CD4-positive, alpha-beta T cell (primary cell): Measurements from ENCODE around the gene MBLAC1. TPM values are rescaled to one million over a fixed set of nuclear protein-coding genes. Genes with fewer than 3 reads are reported as not detected.
A peak's percentile ranks its signal among the peaks of the same experiment; 100 is the strongest.

ENCODE experiments used
- ATAC-seq: fragments of 200-7000 bp; cut with Tn5 transposase; one replicate; pipeline ENCODE4 v1.10.0; 2022; ENCODE audit warnings: mild to moderate bottlenecking; ENCODE audit not compliant: poor library complexity
- CTCF ChIA-PET: fragments of 350-600 bp; sonication (Branson Sonifier 250); formaldehyde crosslinking; loops from one replicate; lab custom pipeline; 2021; ENCODE audit warnings: antibody characterized with exemption, inconsistent platforms; lab: Charles Lee
- POLR2A ChIA-PET: fragments of 350-600 bp; sonication (Branson Sonifier 250); formaldehyde crosslinking; loops from one replicate; lab custom pipeline; 2021; ENCODE audit warnings: antibody characterized with exemption, inconsistent platforms; lab: Charles Lee
- DNase-seq, 14 experiments: peaks; one replicate each; pipeline ENCODE4 v3.0.0-alpha.2; 2013 to 2020; ENCODE audit warnings: mixed read lengths in 2 of 14
- H3K27ac ChIP-seq, 2 donors: one replicate each; pipeline versions ENCODE4 v1.5.1 to v1.7.0; 2013; ENCODE audit warnings: low read length in 2 of 2, low read depth in 1 of 2, mild to moderate bottlenecking in 1 of 2
- H3K27me3 ChIP-seq, 2 experiments: 1 replicate in 1 of 2; 2 replicates in 1 of 2; pipeline versions ENCODE4 v1.6.1 to v1.7.0; 2013; ENCODE audit warnings: low read length in 2 of 2, control low read depth in 1 of 2, mild to moderate bottlenecking in 1 of 2, moderate library complexity in 1 of 2; ENCODE audit not compliant: insufficient read depth in 2 of 2, control insufficient read depth in 1 of 2
- H3K36me3 ChIP-seq: one replicate; pipeline ENCODE4 v1.6.1; 2013; ENCODE audit warnings: low read length, control low read depth; ENCODE audit not compliant: insufficient read depth
- H3K4me1 ChIP-seq: one replicate; pipeline ENCODE4 v1.6.1; 2013; ENCODE audit warnings: low read length, control low read depth; ENCODE audit not compliant: insufficient read depth
- H3K4me3 ChIP-seq: one replicate; pipeline ENCODE4 v1.5.1; 2013; ENCODE audit warnings: mild to moderate bottlenecking, low read length, moderate library complexity
- H3K9me3 ChIP-seq, 2 experiments: 1 replicate in 1 of 2; 2 replicates in 1 of 2; pipeline versions ENCODE4 v1.6.1 to v1.7.0; 2013; ENCODE audit warnings: low read length in 2 of 2, mild to moderate bottlenecking in 2 of 2, control low read depth in 1 of 2, moderate library complexity in 1 of 2; ENCODE audit not compliant: control insufficient read depth in 1 of 2, insufficient read depth in 1 of 2
- H3K27ac Mint-ChIP-seq: one replicate; pipeline ENCODE4 v1.8.0; 2020; ENCODE audit warnings: mixed read lengths
- H3K27me3 Mint-ChIP-seq: one replicate; pipeline ENCODE4 v1.8.0; 2021; ENCODE audit warnings: mixed read lengths
- H3K36me3 Mint-ChIP-seq: one replicate; pipeline ENCODE4 v1.8.0; 2021; ENCODE audit warnings: low read depth, mixed read lengths
- H3K4me1 Mint-ChIP-seq: one replicate; pipeline ENCODE4 v1.8.0; 2021; ENCODE audit warnings: low read depth, mixed read lengths
- H3K4me3 Mint-ChIP-seq: one replicate; pipeline ENCODE4 v1.8.0; 2020; ENCODE audit warnings: mild to moderate bottlenecking, mixed read lengths
- H3K9me3 Mint-ChIP-seq: one replicate; pipeline ENCODE4 v1.8.0; 2020; ENCODE audit warnings: mixed read lengths
- CTCF ChIP-seq: fragments of 200-600 bp; IDR thresholded peaks from one replicate; pipeline ENCODE4 v1.8.0; 2022; ENCODE audit warnings: antibody characterized with exemption, mild to moderate bottlenecking
- intact Hi-C, 2 experiments: fragments of 100-400 bp; cut with DNase I in 1 of 2; cut with micrococcal nuclease in 1 of 2; formaldehyde crosslinking; loops; one replicate each; pipeline versions ENCODE4 v1.15.1 to v1.9.0; 2023 to 2025; cut with DNase I, micrococcal nuclease
- total RNA-seq, 174 experiments: library from RNA in 2 of 174; stranded (reverse) in 2 of 174; gene quantifications; one replicate each; pipeline ENCODE4 v1.2.3 and lab custom pipeline; 2021 to 2026

Gene MBLAC1
- total RNA-seq, 2 experiments from 2014 or later = 3.7 to 4.4 TPM

GRCh38 chr7:100171087-100171681, 44.4 kb downstream of the MBLAC1 start:
- Mint-ChIP-seq H3K27ac (peak overlapping the region; percentile 91), H3K27me3 (no peaks in the 10 kb centered on the region), H3K36me3 (no peaks in the 10 kb centered on the region), H3K9me3 (no peaks in the 10 kb centered on the region), H3K4me1 (peaks cover 62% of the 10 kb centered on the region), H3K4me3 (peak overlapping the region; percentile 85)
- ATAC-seq = peak; percentile 22
- Histone ChIP-seq H3K27me3 (peaks cover 0 to 3% of the 10 kb centered on the region in 2 experiments), H3K27ac (peak overlapping the region in 1 of 2 donors; percentile 50), H3K9me3 (peaks cover 0 to 3% of the 10 kb centered on the region in 2 experiments), H3K36me3 (no peaks in the 10 kb centered on the region), H3K4me1 (peaks cover 65% of the 10 kb centered on the region), H3K4me3 (peak overlapping the region; percentile 52)
- DNase-seq = peak in 6 of 14 experiments; percentile 25 to 69 (median 56)
- ChIA-PET POLR2A (interaction anchor here (0.6 to 3.5 kb wide), 8 partner anchors 8 to 70 kb away, joined by 3 to 14 read pairs (median 4); partner anchors contain the start of genes AP4M1, LAMTOR4 and MCM7), CTCF (interaction anchor here (0.6 to 1.3 kb wide), 3 partner anchors 8 to 38 kb away, joined by 3 to 4 read pairs (median 4); no protein-coding TSS in a partner anchor)
- no peak for TF ChIP-seq CTCF
- intact Hi-C loops = loop anchor here in 1 of 2 experiments (1.0 kb wide), 1 partner anchor 36 kb away; no protein-coding TSS in a partner anchor

- Histone ChIP-seq H3K4me3 (peak overlapping the region; percentile 36), H3K36me3 (no peaks in the 10 kb centered on the region), H3K27ac (no peak overlapping the region), H3K4me1 (peaks cover 64% of the 10 kb centered on the region), H3K9me3 (no peaks in the 10 kb centered on the region), H3K27me3 (peaks cover 0 to 3% of the 10 kb centered on the region in 2 experiments)
- H3K27me3 Mint-ChIP-seq = no peaks in the 10 kb centered on the region
- H3K4me3 Mint-ChIP-seq = peak overlapping the region; percentile 85
- intact Hi-C loops = loop anchor here in 1 of 2 experiments (1.0 kb wide), 1 partner anchor 37 kb away; no protein-coding TSS in a partner anchor
- peak in 2 of 14 experiments; percentile 37 for DNase-seq
- POLR2A ChIA-PET = interaction anchor here (0.9 to 3.5 kb wide), 6 partner anchors 9 to 71 kb away, joined by 3 to 14 read pairs (median 6); partner anchors contain the start of genes AP4M1, LAMTOR4 and MCM7
- peaks cover 62% of the 10 kb centered on the region for H3K4me1 Mint-ChIP-seq
- ATAC-seq = no peak
- H3K36me3 Mint-ChIP-seq = no peaks in the 10 kb centered on the region
- CTCF ChIA-PET = interaction anchor here (0.6 to 1.3 kb wide), 2 partner anchors 9 to 18 kb away, joined by 3 to 4 read pairs; no protein-coding TSS in a partner anchor
- H3K9me3 Mint-ChIP-seq = no peaks in the 10 kb centered on the region
- no peak for TF ChIP-seq CTCF
- H3K27ac Mint-ChIP-seq = peak overlapping the region; percentile 66
These were observed 45.1 kb downstream of the MBLAC1 start for GRCh38 chr7:100171840-100172239.

- peaks cover 0 to 3% of the 10 kb centered on the region in 2 experiments for H3K27me3 ChIP-seq
- intact Hi-C loops = no loop called here
- CTCF ChIA-PET = no interaction called here
- no peak for TF ChIP-seq CTCF
- Mint-ChIP-seq H3K36me3 (no peaks in the 10 kb centered on the region), H3K4me1 (peaks cover 52% of the 10 kb centered on the region), H3K27ac (peak overlapping the region; percentile 49), H3K9me3 (peaks cover 2% of the 10 kb centered on the region), H3K4me3 (no peak overlapping the region), H3K27me3 (no peaks in the 10 kb centered on the region)
- H3K4me1 ChIP-seq = peaks cover 63% of the 10 kb centered on the region
- H3K9me3 ChIP-seq = peaks cover 0 to 11% of the 10 kb centered on the region in 2 experiments
- POLR2A ChIA-PET = no interaction called here
- no peak overlapping the region for H3K4me3 ChIP-seq
- H3K27ac ChIP-seq = no peak overlapping the region
- ATAC-seq = no peak
- H3K36me3 ChIP-seq = no peaks in the 10 kb centered on the region
- peak in 1 of 14 experiments; percentile 49 for DNase-seq
These were observed 47.2 kb downstream of the MBLAC1 start for GRCh38 chr7:100173806-100174495.
